AG04450 (cell line): Measurements from ENCODE around the gene PDXP. TPM values are rescaled to one million over a fixed set of nuclear protein-coding genes. Genes with fewer than 3 reads are reported as not detected.
A peak's percentile ranks its signal among the peaks of the same experiment; 100 is the strongest.

Source experiments
- CTCF ChIA-PET: fragments of 300-600, 350-600 bp; formaldehyde crosslinking; extraction: SDS; loops from one replicate; lab custom pipeline; 2022; ENCODE audit warnings: antibody characterized with exemption, inconsistent platforms; lab: Charles Lee
- POLR2A ChIA-PET: fragments of 350-600 bp; formaldehyde crosslinking; extraction: SDS; loops from one replicate; lab custom pipeline; 2021; ENCODE audit warnings: antibody characterized with exemption, inconsistent platforms; lab: Yijun Ruan, JAX
- DNase-seq: peaks from one replicate; pipeline ENCODE4 v3.0.0-alpha.2; 2011; ENCODE audit warnings: low read depth, low spot score
- H3K27ac ChIP-seq: one replicate; pipeline ENCODE4 v1.5.1; 2012; ENCODE audit warnings: low read depth, low read length, control low read depth
- H3K27me3 ChIP-seq: one replicate; pipeline ENCODE4 v1.6.0; 2012; ENCODE audit warnings: low read length; ENCODE audit not compliant: control insufficient read depth, insufficient read depth
- H3K4me3 ChIP-seq: 2 replicates; pipeline ENCODE4 v1.5.1; 2011; ENCODE audit warnings: mild to moderate bottlenecking, low read depth, low read length, control low read depth
- H3K9me3 ChIP-seq: 2 replicates; pipeline ENCODE4 v1.5.1; 2012; ENCODE audit warnings: low read length; ENCODE audit not compliant: control insufficient read depth, insufficient read depth
- CTCF ChIP-seq: IDR thresholded peaks from 2 replicates; pipeline ENCODE4 v1.5.1; 2011; ENCODE audit warnings: low read depth, low read length, control low read depth, inconsistent platforms
- polyA plus RNA-seq: library from polyadenylated mRNA; depleted of rRNA; stranded (reverse); fragments of >200 nt; gene quantifications from 2 replicates; pipeline ENCODE4 v1.2.3, GENCODE V29; 2011

Gene PDXP
- polyA plus RNA-seq, 1 experiment, result 11.7 TPM

- Histone ChIP-seq H3K27me3 (no peaks in the 10 kb centered on the region), H3K9me3 (no peaks in the 10 kb centered on the region; the same call in 1 of the 2 replicates), H3K4me3 (no peak overlapping the region), H3K27ac (peak overlapping the region; percentile 21)
- CTCF ChIA-PET, result interaction anchor here (0.7 to 2.1 kb wide), 4 partner anchors 13 to 55 kb away, joined by 3 to 11 read pairs (median 8); no protein-coding TSS in a partner anchor
- POLR2A ChIA-PET, result interaction anchor here (0.6 to 3.9 kb wide), 6 partner anchors 12 to 144 kb away, joined by 3 to 38 read pairs (median 9); partner anchors contain the start of gene LGALS1
- no peak for DNase-seq
- no peak for TF ChIP-seq CTCF
Measured at GRCh38 chr22:37663521-37664140, 5.1 kb downstream of the PDXP start.

DNA sequence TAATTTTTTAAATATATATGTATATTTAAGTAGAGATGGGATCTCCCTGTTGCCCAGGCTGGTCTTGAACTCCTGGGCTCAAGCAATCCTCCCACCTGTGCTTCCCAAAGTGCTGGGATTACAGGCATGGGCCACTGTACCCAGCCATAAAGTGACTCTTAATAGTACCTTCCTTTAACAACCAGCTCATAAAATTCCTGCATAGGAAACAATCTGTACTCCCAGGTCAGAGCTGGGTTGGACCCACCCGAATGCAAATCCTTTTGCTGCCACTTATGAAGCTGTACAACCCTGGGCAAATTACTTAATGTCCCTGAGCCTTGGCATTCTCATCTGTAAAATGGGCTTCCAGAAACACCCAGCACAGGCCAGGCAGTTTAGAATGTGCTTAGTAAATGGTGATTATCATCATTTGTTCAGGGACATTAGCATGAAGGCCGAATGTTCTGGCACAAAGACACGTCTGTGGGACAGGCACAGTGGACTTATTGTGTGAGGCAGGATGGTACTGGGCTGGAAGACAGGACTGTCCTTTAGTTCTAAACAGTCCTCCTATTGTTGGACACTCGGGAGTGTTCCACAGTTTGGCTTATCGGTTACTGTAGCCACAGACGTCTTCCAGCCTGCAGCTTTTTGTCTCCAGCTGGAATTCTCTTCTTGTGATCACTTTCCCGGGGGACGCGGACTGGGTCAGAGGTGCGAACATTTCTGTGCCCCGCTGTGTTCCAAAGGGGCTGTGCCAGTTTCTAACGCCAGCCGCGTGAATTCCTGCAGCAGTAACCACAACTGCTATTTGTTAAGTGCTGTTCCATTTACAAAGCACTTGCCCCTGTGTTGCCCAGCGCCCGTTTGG, 6.0 kb downstream of the PDXP start:
- CTCF ChIA-PET, result interaction anchor here (0.7 to 2.1 kb wide), 3 partner anchors 12 to 56 kb away, joined by 3 to 11 read pairs (median 6); no protein-coding TSS in a partner anchor
- no peak for TF ChIP-seq CTCF
- no peaks in the 10 kb centered on the region; the same call in 1 of the 2 replicates for H3K9me3 ChIP-seq
- peak overlapping the region; percentile 21 for H3K27ac ChIP-seq
- H3K27me3 ChIP-seq, result no peaks in the 10 kb centered on the region
- DNase-seq, result no peak
- no peak overlapping the region for H3K4me3 ChIP-seq
- POLR2A ChIA-PET, result interaction anchor here (0.6 to 3.9 kb wide), 5 partner anchors 11 to 144 kb away, joined by 3 to 38 read pairs (median 7); partner anchors contain the start of gene LGALS1

DNA sequence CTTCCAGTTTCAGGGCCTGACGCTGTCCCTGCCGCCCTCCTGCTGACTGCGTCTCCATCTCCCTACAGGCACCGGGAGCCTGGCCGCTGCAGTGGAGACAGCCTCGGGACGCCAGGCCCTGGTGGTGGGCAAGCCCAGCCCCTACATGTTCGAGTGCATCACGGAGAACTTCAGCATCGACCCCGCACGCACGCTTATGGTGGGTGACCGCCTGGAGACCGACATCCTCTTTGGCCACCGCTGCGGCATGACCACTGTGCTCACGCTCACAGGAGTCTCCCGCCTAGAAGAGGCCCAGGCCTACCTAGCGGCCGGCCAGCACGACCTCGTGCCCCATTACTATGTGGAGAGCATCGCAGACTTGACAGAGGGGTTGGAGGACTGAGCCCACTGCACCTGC, 7.0 kb downstream of the PDXP start:
- ChIA-PET POLR2A (no interaction called here), CTCF (no interaction called here)
- Histone ChIP-seq H3K4me3 (no peak overlapping the region), H3K27ac (no peak overlapping the region), H3K9me3 (no peaks in the 10 kb centered on the region; the same call in 1 of the 2 replicates), H3K27me3 (no peaks in the 10 kb centered on the region)
- no peak for DNase-seq
- TF ChIP-seq CTCF, result no peak

DNA sequence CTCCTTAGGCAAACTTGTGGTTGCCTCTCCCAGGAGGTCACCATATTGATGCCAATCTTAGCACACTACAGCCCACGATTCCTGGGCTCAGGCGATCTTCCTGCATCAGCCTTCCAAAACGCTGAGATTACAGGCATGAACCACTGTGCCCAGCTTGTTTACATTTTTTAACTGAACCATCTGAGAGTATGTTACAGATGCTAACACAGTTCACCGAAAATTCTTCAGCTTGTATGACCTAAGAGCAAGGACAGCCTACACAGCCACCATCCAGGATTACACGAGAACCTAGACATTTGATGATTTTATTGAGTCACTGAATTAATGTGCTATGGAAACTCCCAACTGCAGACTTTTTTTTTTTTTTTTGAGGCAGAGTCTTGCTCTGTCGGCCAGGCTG, 11.1 kb downstream of the PDXP start:
- POLR2A ChIA-PET, result interaction anchor here (0.8 to 1.3 kb wide), 4 partner anchors 8 to 71 kb away, joined by 4 to 10 read pairs (median 4); partner anchors contain the start of gene PDXP
- CTCF ChIA-PET, result interaction anchor here (1.1 kb wide), 1 partner anchor 12 kb away, joined by 3 read pairs; no protein-coding TSS in a partner anchor
- Histone ChIP-seq H3K4me3 (no peak overlapping the region), H3K27ac (peak overlapping the region; percentile 70), H3K27me3 (no peaks in the 10 kb centered on the region), H3K9me3 (no peaks in the 10 kb centered on the region; the same call in 1 of the 2 replicates)
- TF ChIP-seq CTCF, result no peak
- DNase-seq, result no peak
